Medulla oblongata (tissue), 1 donor: ENCODE measurements around the gene RCCD1.
"Not testable (repeated sequence)": the region's sequence is repeated elsewhere in the genome, so short reads cannot be mapped to it uniquely, and the experiment has no call there.

Source experiments
- DNase-seq: peaks from one replicate; pipeline ENCODE4 v3.0.0-alpha.2; 2015; ENCODE audit errors: extremely low spot score

RCCD1 gene

GRCh38 chr15:90954712-90955623 is at the start of gene RCCD1:
Gene RCCD1 (plus strand): TSS chr15:90954884. CDS start chr15:90956735, 1,851 bp downstream.
- DNase-seq, result peak; percentile 97

GRCh38 chr15:90905306-90906180 is 49.1 kb upstream of the RCCD1 start:
- DNase-seq, result no peak

- no peak for DNase-seq
Observed at GRCh38 chr15:90906181-90906849, 48.4 kb upstream of the RCCD1 start.

GRCh38 chr15:90907051-90907660 is 47.5 kb upstream of the RCCD1 start:
- no peak for DNase-seq

GRCh38 chr15:90907838-90908507 is 46.7 kb upstream of the RCCD1 start:
- peak; percentile 58 for DNase-seq

GRCh38 chr15:90909449-90909848 is 45.2 kb upstream of the RCCD1 start:
- DNase-seq, result not testable (repeated sequence)

GRCh38 chr15:90909976-90910375 is 44.7 kb upstream of the RCCD1 start:
- no peak for DNase-seq

- DNase-seq, result no peak
Observed at GRCh38 chr15:90910441-90911301, 44.0 kb upstream of the RCCD1 start.

GRCh38 chr15:90911302-90911623 is 43.4 kb upstream of the RCCD1 start:
- no peak for DNase-seq

GRCh38 chr15:90911906-90912769 is 42.5 kb upstream of the RCCD1 start:
- DNase-seq, result no peak

GRCh38 chr15:90912770-90913075 is 42.0 kb upstream of the RCCD1 start:
- no peak for DNase-seq

GRCh38 chr15:90913398-90913944 is 41.2 kb upstream of the RCCD1 start:
- no peak for DNase-seq

GRCh38 chr15:90914305-90915080 is 40.2 kb upstream of the RCCD1 start:
- no peak for DNase-seq

GRCh38 chr15:90915216-90915807 is 39.4 kb upstream of the RCCD1 start:
- DNase-seq, result no peak

- DNase-seq, result peak; percentile 65
Observed at GRCh38 chr15:90915808-90916440, 38.8 kb upstream of the RCCD1 start.

GRCh38 chr15:90916461-90916860 is 38.2 kb upstream of the RCCD1 start:
- DNase-seq, result no peak

GRCh38 chr15:90917569-90917968 is 37.1 kb upstream of the RCCD1 start:
- no peak for DNase-seq
